Fibroblast of mammary gland (primary cell): ENCODE measurements around the gene ZNF397.

Experiments
- DNase-seq: peaks from one replicate; pipeline ENCODE4 v3.0.0-alpha.2; 2010; ENCODE audit warnings: low read depth
- H3K4me3 ChIP-seq: 2 replicates; pipeline ENCODE4 v1.5.1; 2011; ENCODE audit warnings: low read depth, mild to moderate bottlenecking, low read length, moderate library complexity; ENCODE audit not compliant: control insufficient read depth
- TF ChIP-seq, protein P1 (sequence below): conservative IDR thresholded peaks from 2 replicates; pipeline ENCODE4 v1.5.1; 2011; ENCODE audit warnings: low read depth, low read length, inconsistent platforms; ENCODE audit not compliant: control insufficient read depth, insufficient read depth

The ZNF397 gene

DNA sequence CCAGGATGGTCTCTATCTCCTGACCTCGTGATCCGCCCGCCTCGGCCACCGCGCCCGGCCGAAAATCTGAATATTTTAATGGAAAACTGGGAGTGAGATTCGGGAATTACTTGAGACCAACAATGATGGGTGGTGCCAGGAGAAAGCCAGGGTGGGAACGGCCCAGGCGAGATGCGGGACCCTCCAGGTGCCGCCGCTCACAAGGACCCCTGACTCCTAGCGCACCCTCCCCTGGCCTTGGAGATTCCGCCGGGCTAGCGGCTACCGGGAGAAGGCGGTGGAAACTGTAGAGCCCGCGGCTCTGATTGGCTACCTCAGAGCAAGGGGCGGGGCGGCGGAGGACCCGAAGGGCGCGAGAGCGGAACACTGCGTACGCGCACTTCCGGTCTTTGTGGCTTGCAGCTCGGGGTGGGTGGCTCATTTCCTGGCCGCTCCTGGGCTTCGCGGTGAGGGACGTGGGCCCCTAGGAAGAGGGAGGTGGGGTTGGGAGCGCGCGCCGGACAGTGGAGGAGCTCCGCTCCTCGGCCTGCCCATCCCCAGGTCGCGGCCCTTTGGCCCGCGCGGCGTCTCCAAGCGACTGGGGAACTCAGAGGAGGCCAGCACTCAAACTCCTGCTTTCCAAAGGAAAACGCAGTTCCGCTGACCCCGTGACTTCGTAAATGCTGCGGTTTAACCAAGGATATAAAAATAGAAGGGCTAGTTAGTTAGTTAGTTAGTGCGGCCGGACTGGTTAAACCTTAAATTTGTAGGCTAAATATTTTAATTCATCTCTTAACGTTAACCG, at the start of gene ZNF397:
ZNF397 (plus strand) TSS at position 371 of the 784 bp plus-strand sequence. CDS start 1,437 bp downstream, outside the sequence.
- peak within 1 kb of the TSS; percentile 73 for H3K4me3 ChIP-seq
- TF ChIP-seq, protein P1, sequence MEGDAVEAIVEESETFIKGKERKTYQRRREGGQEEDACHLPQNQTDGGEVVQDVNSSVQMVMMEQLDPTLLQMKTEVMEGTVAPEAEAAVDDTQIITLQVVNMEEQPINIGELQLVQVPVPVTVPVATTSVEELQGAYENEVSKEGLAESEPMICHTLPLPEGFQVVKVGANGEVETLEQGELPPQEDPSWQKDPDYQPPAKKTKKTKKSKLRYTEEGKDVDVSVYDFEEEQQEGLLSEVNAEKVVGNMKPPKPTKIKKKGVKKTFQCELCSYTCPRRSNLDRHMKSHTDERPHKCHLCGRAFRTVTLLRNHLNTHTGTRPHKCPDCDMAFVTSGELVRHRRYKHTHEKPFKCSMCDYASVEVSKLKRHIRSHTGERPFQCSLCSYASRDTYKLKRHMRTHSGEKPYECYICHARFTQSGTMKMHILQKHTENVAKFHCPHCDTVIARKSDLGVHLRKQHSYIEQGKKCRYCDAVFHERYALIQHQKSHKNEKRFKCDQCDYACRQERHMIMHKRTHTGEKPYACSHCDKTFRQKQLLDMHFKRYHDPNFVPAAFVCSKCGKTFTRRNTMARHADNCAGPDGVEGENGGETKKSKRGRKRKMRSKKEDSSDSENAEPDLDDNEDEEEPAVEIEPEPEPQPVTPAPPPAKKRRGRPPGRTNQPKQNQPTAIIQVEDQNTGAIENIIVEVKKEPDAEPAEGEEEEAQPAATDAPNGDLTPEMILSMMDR = no peak
- DNase-seq = peak; percentile 96

DNA sequence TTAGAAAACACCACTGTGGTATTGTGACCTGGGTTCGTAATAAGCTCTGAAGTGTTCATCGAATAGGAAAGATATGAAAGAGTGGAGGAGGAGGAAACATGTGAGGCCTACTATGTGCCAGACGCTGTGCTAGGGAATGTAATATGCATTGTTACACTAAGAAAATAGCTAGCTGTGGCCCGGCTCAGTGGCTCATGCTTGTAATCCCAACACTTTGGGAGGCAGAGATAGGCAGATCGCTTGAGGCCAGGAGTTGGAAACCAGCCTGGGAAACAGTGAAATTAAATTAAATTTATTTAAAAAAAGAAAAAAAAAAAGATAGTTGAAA, 49.2 kb upstream of the ZNF397 start:
- H3K4me3 ChIP-seq = no peak overlapping the region
- DNase-seq = no peak
- TF ChIP-seq, protein P1 = no peak

- DNase-seq = no peak
- TF ChIP-seq, protein P1 = no peak
- no peak overlapping the region for H3K4me3 ChIP-seq
Measured at GRCh38 chr18:35192415-35192814, 48.4 kb upstream of the ZNF397 start.

DNA sequence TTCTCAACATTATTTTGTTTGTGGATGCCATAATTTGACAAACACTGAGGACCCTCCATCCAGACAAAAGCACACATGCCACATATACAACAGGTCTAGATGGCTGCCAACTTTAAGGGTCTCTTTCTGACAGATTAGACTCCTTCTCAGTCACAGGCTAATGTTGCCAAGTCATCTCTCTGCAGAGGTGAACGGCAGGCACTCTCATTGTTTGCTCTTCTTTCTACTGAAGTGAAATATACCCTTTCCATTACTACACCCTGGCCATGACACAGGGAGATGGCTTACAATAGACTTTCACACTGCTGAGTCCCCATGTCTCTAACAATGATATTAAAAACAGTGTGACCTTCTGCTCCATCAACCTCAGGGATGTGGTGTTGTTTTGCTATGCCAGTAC, 47.5 kb upstream of the ZNF397 start:
- no peak overlapping the region for H3K4me3 ChIP-seq
- DNase-seq = no peak
- TF ChIP-seq, protein P1 = no peak

DNA sequence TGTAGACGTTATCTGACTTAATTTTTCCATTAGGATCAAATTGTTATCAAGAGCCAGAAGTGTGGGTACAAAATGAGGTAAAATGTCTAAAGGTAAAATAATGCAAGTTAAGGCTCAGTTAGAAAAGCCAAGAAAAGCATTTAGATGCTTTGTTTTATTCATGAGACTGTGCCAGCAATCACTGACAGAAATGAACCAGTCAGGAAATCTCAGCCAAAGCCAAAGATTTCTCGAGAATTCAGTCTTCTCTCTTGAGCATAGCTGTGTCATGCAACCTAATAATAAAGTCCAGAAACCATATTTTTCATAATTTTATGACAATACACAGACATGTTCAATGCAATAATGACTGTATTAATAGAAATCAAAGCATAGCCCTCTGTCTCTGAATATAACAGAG, 43.5 kb upstream of the ZNF397 start:
- TF ChIP-seq, protein P1 = no peak
- H3K4me3 ChIP-seq = no peak overlapping the region
- DNase-seq = no peak

DNA sequence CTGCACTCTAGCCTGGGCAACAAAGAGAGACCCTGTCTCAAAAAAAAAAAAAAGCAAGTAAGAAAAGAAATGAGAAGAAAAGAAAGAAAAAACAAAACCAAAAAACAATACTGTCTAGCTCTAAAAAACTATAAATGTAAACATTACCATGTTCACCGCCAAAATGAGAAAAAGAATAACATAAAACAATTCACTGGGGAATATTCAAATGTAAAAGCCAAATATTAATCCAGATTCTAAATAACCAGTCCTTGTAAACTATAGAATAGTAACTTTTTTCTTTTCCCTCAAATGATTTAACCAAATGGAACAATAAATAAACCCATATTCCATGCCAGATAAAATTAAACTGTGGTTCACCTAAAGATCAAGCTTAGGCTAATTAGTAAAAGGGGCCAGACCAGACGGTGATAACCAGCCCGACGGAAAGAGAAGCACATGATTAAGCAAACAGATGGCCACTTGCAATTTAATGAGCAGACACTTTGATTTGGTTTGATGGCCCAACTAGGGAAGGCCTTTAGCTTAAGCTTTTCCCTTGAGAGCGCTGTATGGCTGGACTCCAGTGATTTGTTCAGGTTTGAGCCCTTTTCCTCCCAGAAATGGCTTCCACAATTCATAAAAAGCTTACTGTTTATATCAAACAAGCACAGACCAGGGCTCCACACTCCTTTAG, 39.4 kb upstream of the ZNF397 start:
- DNase-seq = no peak
- H3K4me3 ChIP-seq = no peak overlapping the region
- TF ChIP-seq, protein P1 = no peak
